GM13976 (cell line): Measurements from ENCODE around the gene HYAL1.

ENCODE experiments used
- DNase-seq: peaks from one replicate; pipeline ENCODE4 v3.0.0; 2012; ENCODE audit warnings: low spot score
- in situ Hi-C: fragments of 300-500 bp; cut with MboI; formaldehyde crosslinking; loops from one replicate; pipeline ENCODE4 v1.12.0; 2022; ENCODE audit warnings: low sequenced_read_pairs, mixed read lengths, inconsistent platforms; ENCODE audit not compliant: unreplicated experiment
- TF ChIP-seq, protein P1 (sequence below): IDR thresholded peaks from 2 replicates; pipeline ENCODE4 v1.5.1; 2012; ENCODE audit warnings: borderline replicate concordance, mild to moderate bottlenecking; ENCODE audit not compliant: insufficient read depth; ENCODE audit errors: extremely low read depth, missing control alignments, control extremely low read depth

Gene HYAL1

DNA sequence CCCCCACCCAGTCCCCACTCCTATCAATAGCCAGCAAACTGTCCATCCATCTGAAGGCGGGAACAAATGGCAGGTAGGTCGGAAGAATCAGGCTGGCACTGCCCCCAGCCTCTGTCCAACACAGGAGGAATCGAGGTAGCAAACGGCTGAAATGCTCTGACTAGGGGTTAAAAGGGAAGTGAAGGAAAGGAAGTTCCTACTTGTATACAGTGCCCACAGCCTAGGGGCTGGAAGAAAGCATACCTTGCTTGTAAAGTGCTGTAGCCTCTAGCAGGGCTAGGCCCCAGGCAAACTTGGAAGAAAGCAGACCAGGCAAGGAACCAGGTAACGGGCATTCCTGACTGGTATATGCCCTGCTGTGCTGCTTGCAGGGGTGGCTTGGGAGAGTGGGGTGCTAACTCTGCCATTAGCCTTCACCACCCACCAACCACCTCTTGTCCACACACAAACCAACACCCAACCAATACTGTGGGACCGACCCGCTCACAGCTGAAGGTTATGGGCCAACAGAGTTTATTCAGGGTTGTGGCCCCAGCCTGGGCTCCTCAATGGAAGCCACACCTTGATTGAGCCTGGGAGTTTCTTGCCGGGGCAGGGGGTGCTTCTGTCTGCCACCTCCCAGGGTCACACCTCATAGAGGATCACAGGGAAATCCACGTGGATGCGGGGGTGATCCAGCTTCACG is 22.3 kb upstream of the HYAL1 start:
- TF ChIP-seq, protein P1, sequence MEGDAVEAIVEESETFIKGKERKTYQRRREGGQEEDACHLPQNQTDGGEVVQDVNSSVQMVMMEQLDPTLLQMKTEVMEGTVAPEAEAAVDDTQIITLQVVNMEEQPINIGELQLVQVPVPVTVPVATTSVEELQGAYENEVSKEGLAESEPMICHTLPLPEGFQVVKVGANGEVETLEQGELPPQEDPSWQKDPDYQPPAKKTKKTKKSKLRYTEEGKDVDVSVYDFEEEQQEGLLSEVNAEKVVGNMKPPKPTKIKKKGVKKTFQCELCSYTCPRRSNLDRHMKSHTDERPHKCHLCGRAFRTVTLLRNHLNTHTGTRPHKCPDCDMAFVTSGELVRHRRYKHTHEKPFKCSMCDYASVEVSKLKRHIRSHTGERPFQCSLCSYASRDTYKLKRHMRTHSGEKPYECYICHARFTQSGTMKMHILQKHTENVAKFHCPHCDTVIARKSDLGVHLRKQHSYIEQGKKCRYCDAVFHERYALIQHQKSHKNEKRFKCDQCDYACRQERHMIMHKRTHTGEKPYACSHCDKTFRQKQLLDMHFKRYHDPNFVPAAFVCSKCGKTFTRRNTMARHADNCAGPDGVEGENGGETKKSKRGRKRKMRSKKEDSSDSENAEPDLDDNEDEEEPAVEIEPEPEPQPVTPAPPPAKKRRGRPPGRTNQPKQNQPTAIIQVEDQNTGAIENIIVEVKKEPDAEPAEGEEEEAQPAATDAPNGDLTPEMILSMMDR: no peak
- in situ Hi-C loops: no loop called here
- no peak for DNase-seq

DNA sequence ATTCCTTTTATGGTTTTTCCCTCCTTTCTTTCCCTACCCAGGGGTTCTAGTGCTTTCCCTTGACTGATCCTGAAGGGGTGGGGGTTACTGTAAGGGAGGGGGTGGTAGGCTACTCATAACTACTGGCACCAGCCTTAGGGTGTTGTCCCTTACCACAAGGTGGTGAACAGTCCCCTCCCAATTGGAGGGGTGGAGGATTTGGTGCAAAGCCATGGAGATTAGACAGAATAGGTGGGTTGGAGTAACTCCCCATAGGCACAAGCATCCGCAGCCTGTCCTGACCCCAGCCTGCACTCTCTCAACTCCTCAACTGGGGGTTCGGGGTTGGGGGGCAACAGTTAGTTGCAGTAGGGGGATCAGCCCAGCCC is 21.7 kb upstream of the HYAL1 start:
- in situ Hi-C loops: no loop called here
- DNase-seq: no peak
- TF ChIP-seq, protein P1: no peak

DNA sequence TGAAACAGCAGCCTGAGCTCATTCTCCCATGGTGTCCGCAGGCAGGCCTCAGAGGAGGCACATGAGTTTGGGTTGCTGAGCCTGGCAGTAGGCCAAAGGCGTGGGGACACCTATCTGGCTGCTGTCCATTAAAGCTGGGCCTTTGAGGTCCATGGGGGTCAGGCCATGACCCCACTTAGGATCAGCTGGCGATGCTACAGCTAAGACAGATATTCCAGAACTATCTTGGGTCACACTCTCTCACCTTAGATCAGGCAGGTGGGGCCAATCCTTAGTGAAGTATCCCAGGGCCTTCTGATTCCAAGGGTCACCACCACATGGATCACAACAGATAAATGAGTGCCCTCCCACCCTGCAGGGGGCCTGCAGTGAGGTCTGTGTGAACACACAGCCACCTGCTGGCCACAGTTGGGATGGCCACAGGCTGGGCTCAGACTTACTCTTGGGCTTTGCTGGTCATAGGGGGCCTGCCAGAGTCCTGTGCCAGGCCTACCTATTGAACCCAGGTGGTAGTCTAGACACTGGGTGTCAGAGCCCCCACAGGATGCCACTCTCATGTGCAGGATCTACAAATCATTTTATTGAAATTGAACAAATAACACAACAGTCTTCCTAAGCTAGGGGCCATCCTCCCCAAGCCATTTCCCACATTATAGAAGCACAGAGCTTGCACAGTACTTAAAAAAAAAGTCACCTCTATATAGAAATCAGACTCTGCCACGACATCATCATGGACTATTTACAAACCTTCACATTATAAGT is 21.2 kb upstream of the HYAL1 start:
- TF ChIP-seq, protein P1: peak; percentile 73
- DNase-seq: peak; percentile 72
- in situ Hi-C loops: no loop called here

DNA sequence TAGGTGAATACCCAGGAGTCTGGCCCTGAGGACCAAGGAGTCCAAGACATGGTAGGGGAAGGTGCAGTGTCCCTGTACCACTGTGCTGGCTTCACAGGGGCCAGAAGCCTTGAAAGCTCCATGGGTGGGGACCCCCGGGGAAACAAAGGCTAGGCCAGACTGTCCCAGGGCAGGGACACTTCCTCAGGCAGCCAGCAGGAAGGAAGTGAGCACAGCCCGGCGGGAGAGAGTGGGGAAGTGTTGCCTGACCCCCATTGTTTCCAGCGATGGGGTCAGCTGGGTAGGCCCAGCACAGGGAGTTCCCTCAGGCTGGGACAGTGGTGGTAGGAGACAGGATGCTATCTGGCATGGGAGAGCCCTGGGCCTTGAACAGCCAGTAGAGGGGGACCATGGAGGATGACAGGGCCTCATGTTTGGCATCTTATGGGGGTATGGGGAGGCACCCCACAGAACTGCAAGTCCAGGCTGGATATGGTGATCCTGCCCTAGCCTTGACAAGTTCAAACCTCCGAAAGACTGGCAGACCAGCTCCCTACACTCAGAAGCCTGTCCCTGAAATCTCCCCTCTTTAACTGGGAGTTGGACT is 20.3 kb upstream of the HYAL1 start:
- TF ChIP-seq, protein P1: no peak
- no peak for DNase-seq
- in situ Hi-C loops: no loop called here

DNA sequence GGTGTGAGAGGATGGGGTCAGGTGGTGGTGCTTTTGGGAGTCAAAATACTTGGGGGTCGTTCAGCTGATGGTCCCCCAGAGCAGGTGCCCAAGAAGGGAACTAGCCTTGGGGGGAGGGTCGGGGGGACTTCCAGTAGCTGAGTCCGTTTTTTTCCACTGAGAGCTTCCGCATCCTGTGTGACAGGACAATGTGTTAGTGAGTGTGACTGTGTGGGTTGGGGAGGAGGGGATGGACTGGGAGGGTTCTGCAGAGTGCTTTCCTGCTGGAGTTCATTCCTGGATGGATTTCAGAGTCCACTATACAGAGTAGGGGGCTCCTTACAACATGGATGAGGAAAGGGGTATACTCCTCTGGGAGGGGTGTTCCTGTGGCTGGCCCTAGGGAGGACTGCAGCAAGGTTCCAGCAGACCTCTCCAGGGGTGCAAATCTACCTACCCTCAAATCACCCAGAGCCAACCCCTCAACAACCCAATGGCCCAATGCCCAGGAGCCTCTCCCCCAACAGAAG is 19.8 kb upstream of the HYAL1 start:
- DNase-seq: no peak
- in situ Hi-C loops: no loop called here
- TF ChIP-seq, protein P1: no peak

DNA sequence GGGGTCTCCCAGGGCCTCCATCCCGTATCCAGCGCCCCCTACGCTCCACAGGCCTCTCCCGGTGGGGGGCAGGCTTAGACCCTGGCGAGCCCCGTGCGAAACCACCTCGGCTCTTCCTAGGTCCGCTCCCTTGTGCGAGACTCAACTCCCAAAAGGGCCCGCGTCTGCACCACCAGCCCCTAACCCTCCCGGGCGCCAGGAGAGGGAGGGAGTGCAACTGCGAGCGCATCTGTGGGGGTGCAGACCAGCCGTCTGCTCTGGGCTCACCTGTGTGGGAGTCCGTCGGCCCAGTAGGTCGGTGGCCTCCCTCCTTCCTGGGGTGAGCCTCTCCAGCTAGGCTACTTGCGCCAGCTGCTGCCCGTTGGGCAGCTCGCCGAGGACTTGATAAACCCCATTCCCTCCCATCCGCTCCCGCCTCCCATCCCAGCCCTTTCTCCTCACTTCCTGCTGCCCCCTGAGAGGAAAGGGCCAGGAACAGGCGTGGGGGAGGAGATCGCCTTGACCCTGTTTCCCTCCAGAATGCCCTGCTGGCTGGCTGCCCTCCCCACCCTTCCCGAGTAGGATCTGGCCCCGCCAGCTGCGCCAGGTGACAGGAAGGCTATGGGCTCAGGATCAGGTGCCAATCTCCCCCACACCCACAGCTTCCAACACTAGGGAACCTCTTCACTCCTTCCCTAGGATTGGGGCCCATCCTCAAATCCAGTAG is 19.2 kb upstream of the HYAL1 start, which contains the start of gene HYAL2:
HYAL2 (minus strand) TSS at position 360 of the 706 bp plus-strand sequence. CDS start 2,256 bp downstream, outside the sequence.
- TF ChIP-seq, protein P1: no peak
- DNase-seq: no peak
- in situ Hi-C loops: no loop called here
